ENCODE measurements around the gene DDX43.

GRCh38 chr6:73353636-73354593 lies 40.7 kb upstream of the DDX43 start, which contains the start of gene DPPA5:
- TF ChIP-seq CTCF (IDR thresholded peaks at IDR 0.05), result no peak
- no peak for TF ChIP-seq POLR2A (IDR thresholded peaks at IDR 0.05)
- no peak for TF ChIP-seq EP300 (IDR thresholded peaks at IDR 0.05)

All from tibial nerve (tissue), 4 donors.